H9 (cell line): Measurements from ENCODE around the gene TLE4. TPM values are rescaled to one million over a fixed set of nuclear protein-coding genes. Genes with fewer than 3 reads are reported as not detected.

ENCODE experiments used
- DNase-seq: peaks from one replicate; pipeline ENCODE4 v3.0.0-alpha.2; 2017
- H2AFZ ChIP-seq: one replicate; pipeline ENCODE4 v1.6.1; 2013; ENCODE audit warnings: mild to moderate bottlenecking, low read length, control low read depth, moderate library complexity
- H2AK5ac ChIP-seq: 2 replicates; pipeline ENCODE4 v1.6.1; 2013; ENCODE audit warnings: low read length, control low read depth, mixed read lengths; ENCODE audit not compliant: insufficient read length
- H2BK120ac ChIP-seq: one replicate; pipeline ENCODE4 v1.6.1; 2013; ENCODE audit warnings: low read depth, mild to moderate bottlenecking, low read length, control low read depth, inconsistent platforms; ENCODE audit not compliant: poor library complexity, severe bottlenecking
- H2BK12ac ChIP-seq: 2 replicates; pipeline ENCODE4 v1.6.1; 2013; ENCODE audit warnings: low read length, control low read depth, mixed read lengths, low read depth; ENCODE audit not compliant: insufficient read length
- H2BK15ac ChIP-seq: 2 replicates; pipeline ENCODE4 v1.6.1; 2013; ENCODE audit warnings: low read depth, low read length, control low read depth
- H2BK20ac ChIP-seq: one replicate; pipeline ENCODE4 v1.6.1; 2013; ENCODE audit warnings: low read depth, mild to moderate bottlenecking, low read length, control low read depth, inconsistent platforms; ENCODE audit not compliant: poor library complexity, severe bottlenecking
- H2BK5ac ChIP-seq: 2 replicates; pipeline ENCODE4 v1.6.1; 2013; ENCODE audit warnings: low read length, control low read depth, mixed read lengths; ENCODE audit not compliant: insufficient read length
- H3K14ac ChIP-seq: 2 replicates; pipeline ENCODE4 v1.6.1; 2013; ENCODE audit warnings: low read length, control low read depth; ENCODE audit not compliant: insufficient read depth
- H3K18ac ChIP-seq: 2 replicates; pipeline ENCODE4 v1.6.1; 2013; ENCODE audit warnings: low read depth, mild to moderate bottlenecking, mixed read lengths, low read length, control low read depth; ENCODE audit not compliant: insufficient read length
- H3K23ac ChIP-seq: 2 replicates; pipeline ENCODE4 v1.6.1; 2013; ENCODE audit warnings: low read length, control low read depth, mixed read lengths, low read depth; ENCODE audit not compliant: insufficient read length
- H3K23me2 ChIP-seq: 2 replicates; pipeline ENCODE4 v1.6.1; 2013; ENCODE audit warnings: low read depth, mild to moderate bottlenecking, mixed read lengths, low read length, control low read depth; ENCODE audit not compliant: insufficient read length, poor library complexity, severe bottlenecking
- H3K27ac ChIP-seq: 2 replicates; pipeline ENCODE4 v1.5.1; 2013; ENCODE audit warnings: low read length, control low read depth, mixed read lengths, low read depth; ENCODE audit not compliant: insufficient read length
- H3K27me3 ChIP-seq: 2 replicates; pipeline ENCODE4 v1.6.1; 2013; ENCODE audit warnings: low read length, control low read depth, inconsistent platforms; ENCODE audit not compliant: insufficient read depth
- H3K4ac ChIP-seq: 2 replicates; pipeline ENCODE4 v1.6.1; 2013; ENCODE audit warnings: low read depth, mild to moderate bottlenecking, control low read depth, inconsistent platforms, low read length, moderate library complexity
- H3K4me1 ChIP-seq: 2 replicates; pipeline ENCODE4 v1.6.1; 2013; ENCODE audit warnings: low read length, control low read depth, inconsistent platforms; ENCODE audit not compliant: insufficient read depth
- H3K4me2 ChIP-seq: 2 replicates; pipeline ENCODE4 v1.6.1; 2013; ENCODE audit warnings: low read length, control low read depth, mixed read lengths; ENCODE audit not compliant: insufficient read length, insufficient read depth
- H3K56ac ChIP-seq: 2 replicates; pipeline ENCODE4 v1.6.1; 2013; ENCODE audit warnings: low read depth, mild to moderate bottlenecking, mixed read lengths, low read length, control low read depth; ENCODE audit not compliant: insufficient read length
- H3K79me1 ChIP-seq: 2 replicates; pipeline ENCODE4 v1.6.1; 2013; ENCODE audit warnings: low read depth, mild to moderate bottlenecking, moderate library complexity, low read length, control low read depth, inconsistent platforms; ENCODE audit not compliant: insufficient read depth, poor library complexity, severe bottlenecking
- H3K79me2 ChIP-seq: 2 replicates; pipeline ENCODE4 v1.6.1; 2013; ENCODE audit warnings: low read length, control low read depth, inconsistent platforms; ENCODE audit not compliant: insufficient read depth
- H3K9ac ChIP-seq: 2 replicates; pipeline ENCODE4 v1.6.1; 2013; ENCODE audit warnings: low read length, control low read depth, mixed read lengths; ENCODE audit not compliant: insufficient read length; ENCODE audit errors: extremely low read depth
- H3K9me3 ChIP-seq: one replicate; pipeline ENCODE4 v1.6.1; 2013; ENCODE audit warnings: low read depth, low read length, inconsistent platforms; ENCODE audit not compliant: control insufficient read depth
- H3T11ph ChIP-seq: one replicate; pipeline ENCODE4 v1.6.1; 2013; ENCODE audit warnings: mild to moderate bottlenecking, low read length, control low read depth, inconsistent platforms
- H4K20me1 ChIP-seq: one replicate; pipeline ENCODE4 v1.6.1; 2013; ENCODE audit not compliant: control insufficient read depth, insufficient read length, insufficient read depth
- H4K5ac ChIP-seq: 2 replicates; pipeline ENCODE4 v1.6.1; 2013; ENCODE audit warnings: low read depth, mild to moderate bottlenecking, mixed read lengths, low read length, control low read depth; ENCODE audit not compliant: insufficient read length
- H4K8ac ChIP-seq: replicated peaks from 2 replicates; pipeline ENCODE4 v1.6.1; 2013; ENCODE audit warnings: low read length, control low read depth, mixed read lengths, low read depth; ENCODE audit not compliant: insufficient read length
- H4K91ac ChIP-seq: 2 replicates; pipeline ENCODE4 v1.6.1; 2013; ENCODE audit warnings: low read depth, mild to moderate bottlenecking, moderate library complexity, mixed read lengths, low read length, control low read depth; ENCODE audit not compliant: insufficient read length
- H3K27ac Mint-ChIP-seq, 3 experiments: 2 replicates in 2 of 3; 3 replicates in 1 of 3; pipeline ENCODE4 v1.8.0; 2020 to 2021; ENCODE audit warnings: mixed read lengths in 3 of 3, mild to moderate bottlenecking in 1 of 3, moderate library complexity in 1 of 3
- H3K27me3 Mint-ChIP-seq: 2 replicates; pipeline ENCODE4 v1.8.0; 2021; ENCODE audit warnings: low read depth, mild to moderate bottlenecking, moderate library complexity, mixed read lengths
- H3K36me3 Mint-ChIP-seq, 3 experiments: 2 replicates in 2 of 3; 3 replicates in 1 of 3; pipeline ENCODE4 v1.8.0; 2020 to 2021; ENCODE audit warnings: low read depth in 3 of 3, mixed read lengths in 3 of 3; ENCODE audit not compliant: insufficient read depth in 1 of 3
- H3K4me1 Mint-ChIP-seq, 2 experiments: 2 replicates each; pipeline ENCODE4 v1.8.0; 2020; ENCODE audit warnings: mixed read lengths in 2 of 2
- H3K4me3 Mint-ChIP-seq, 2 experiments: 2 replicates in 1 of 2; 3 replicates in 1 of 2; pipeline ENCODE4 v1.8.0; 2020 to 2021; ENCODE audit warnings: mild to moderate bottlenecking in 2 of 2, mixed read lengths in 2 of 2, moderate library complexity in 1 of 2
- H3K9me3 Mint-ChIP-seq, 2 experiments: 2 replicates in 1 of 2; 3 replicates in 1 of 2; pipeline ENCODE4 v1.8.0; 2020; ENCODE audit warnings: mild to moderate bottlenecking in 2 of 2, mixed read lengths in 2 of 2, moderate library complexity in 1 of 2
- CTCF ChIP-seq: fragments of 200-600 bp; sonication (generic); conservative IDR thresholded peaks from 3 replicates; pipeline ENCODE4 v1.8.0; 2021; ENCODE audit warnings: antibody characterized with exemption, mild to moderate bottlenecking
- WGBS: extraction: QIAGEN DNeasy Blood & Tissue Kit; methylation state at CpG from one replicate; pipeline ENCODE4 v1.1.7; 2013; ENCODE audit warnings: missing lambda C conversion rate, low lambda C conversion rate, mixed read lengths; ENCODE audit not compliant: insufficient read length; ENCODE audit errors: extremely low coverage; 5-methylcytosine and 5-hydroxymethylcytosine counted together
- total RNA-seq: library from RNA; stranded (reverse); gene quantifications from 2 replicates; pipeline ENCODE4 v1.2.1, GENCODE V29; 2021

Gene TLE4
- total RNA-seq, 1 experiment from 2014 or later = 35.1 TPM

GRCh38 chr9:79632060-79632459 is 60.3 kb downstream of the TLE4 start:
- WGBS = no CpG with 5 or more reads among the region's 5 CpGs
- peaks cover 17 to 43% of the 10 kb centered on the region in 2 experiments for H3K4me1 Mint-ChIP-seq
- no peak for TF ChIP-seq CTCF

More at GRCh38 chr9:79632060-79632459, 60.3 kb downstream of the TLE4 start:
- Mint-ChIP-seq H3K4me3 (no peak overlapping the region), H3K9me3 (no peaks in the 10 kb centered on the region), H3K27ac (peak overlapping the region in 2 of 3 experiments; percentile 14 to 63; a peak in 1 of 7 replicates), H3K27me3 (no peaks in the 10 kb centered on the region), H3K36me3 (0 out of 7 replicates have a peak, but pooled peaks cover 0 to 6% (median 0%) of the 10 kb centered on the region in 3 experiments)
- no peak overlapping the region for H2BK12ac ChIP-seq
- no peaks in the 10 kb centered on the region for H3K23me2 ChIP-seq
- H2AK5ac ChIP-seq = no peak overlapping the region
- H2BK5ac ChIP-seq = no peak overlapping the region
- H2BK15ac ChIP-seq = no peak overlapping the region
- H3T11ph ChIP-seq = no peak overlapping the region
- H3K18ac ChIP-seq = no peak overlapping the region
- H3K27me3 ChIP-seq = no peaks in the 10 kb centered on the region
- H3K79me1 ChIP-seq = no peaks in the 10 kb centered on the region
- no peaks in the 10 kb centered on the region; the same call in none of the 2 replicates for H3K4me1 ChIP-seq
- no peak for DNase-seq
- H4K5ac ChIP-seq = no peak overlapping the region
- no peak overlapping the region for H3K23ac ChIP-seq
- no peaks in the 10 kb centered on the region for H3K79me2 ChIP-seq
- no peak overlapping the region for H2AFZ ChIP-seq
- H4K8ac ChIP-seq = no peak overlapping the region
- no peak overlapping the region for H3K14ac ChIP-seq
- no peaks in the 10 kb centered on the region for H3K9me3 ChIP-seq
- no peaks in the 10 kb centered on the region for H4K20me1 ChIP-seq
- H3K27ac ChIP-seq = no peak overlapping the region
- H2BK120ac ChIP-seq = no peak overlapping the region
- H3K9ac ChIP-seq = no peak overlapping the region
- H3K4ac ChIP-seq = no peak overlapping the region
- H2BK20ac ChIP-seq = no peak overlapping the region
- H3K4me2 ChIP-seq = no peak overlapping the region
- no peak overlapping the region for H3K56ac ChIP-seq
- no peak overlapping the region for H4K91ac ChIP-seq
